Hepatocyte (in vitro differentiated cells): ENCODE results near the gene MYLIP.

Experiments used
- CTCF ChIP-seq: fragments of 200-600 bp; sonication (generic); IDR thresholded peaks from 2 replicates; pipeline ENCODE4 v1.5.1; 2016; ENCODE audit warnings: antibody characterized with exemption, mild to moderate bottlenecking; ENCODE audit not compliant: poor library complexity
- EZH2 ChIP-seq: fragments of 200-600 bp; sonication (generic); IDR thresholded peaks from 2 replicates; pipeline ENCODE4 v1.6.1; 2016; ENCODE audit warnings: antibody characterized with exemption, mild to moderate bottlenecking, borderline replicate concordance
- EZH2phosphoT487 ChIP-seq: fragments of 200-600 bp; sonication (generic); IDR thresholded peaks from one replicate; pipeline ENCODE4 v1.6.1; 2018; ENCODE audit warnings: antibody characterized with exemption, mild to moderate bottlenecking, low read depth, moderate library complexity; ENCODE audit not compliant: unreplicated experiment, severe bottlenecking

- no peak for TF ChIP-seq CTCF
- TF ChIP-seq EZH2phosphoT487, result no peak
- TF ChIP-seq EZH2, result no peak
These were observed 2.8 kb upstream of the MYLIP start for GRCh38 chr6:16126056-16126455.
